HCT116 (cell line): Measurements from ENCODE around the gene MAPKAP1. TPM values are rescaled to one million over a fixed set of nuclear protein-coding genes. Genes with fewer than 3 reads are reported as not detected.

Source experiments
- ATAC-seq: fragments of 200-7000 bp; cut with Tn5 transposase; 2 replicates; pipeline ENCODE4 v1.9.1; 2020; ENCODE audit warnings: mild to moderate bottlenecking, moderate library complexity
- BruUV-seq: library from RNA; stranded (reverse); fragments of 400-500 nt; replicated peaks from 2 replicates; lab custom pipeline; 2021; lab: Mats Ljungman, UMichigan
- CTCF ChIA-PET: fragments of 300-600 bp; sonication (Branson Sonifier 250); formaldehyde crosslinking; loops from one replicate; lab custom pipeline; 2021; ENCODE audit warnings: antibody characterized with exemption; lab: Charles Lee
- POLR2A ChIA-PET: fragments of 300-600, 350-600 bp; sonication (Branson Sonifier 250); formaldehyde crosslinking; loops from one replicate; lab custom pipeline; 2021; ENCODE audit warnings: antibody characterized with exemption; lab: Charles Lee
- RAD21 ChIA-PET, 2 experiments: fragments of 300-600 bp; sonication (Branson Sonifier 250); formaldehyde crosslinking; loops; one replicate each; lab custom pipeline; 2023; ENCODE audit warnings: low total read pairs in 2 of 2; ENCODE audit not compliant: uncharacterized antibody in 2 of 2, unreplicated experiment in 2 of 2, low non-redundant PET in 1 of 2; lab: Charles Lee
- DNase-seq: peaks from one replicate; pipeline ENCODE4 v3.0.0-alpha.2; 2010; ENCODE audit warnings: low read depth, low spot score
- H2AFZ ChIP-seq: fragments of 200-600 bp; shearing (Covaris generic), sonication (generic); 2 replicates; pipeline ENCODE4 v1.6.1; 2017; ENCODE audit warnings: low read depth, mixed run types, mixed read lengths, antibody characterized with exemption, low read length; ENCODE audit not compliant: poor library complexity, severe bottlenecking
- H3K27ac ChIP-seq: 2 replicates; pipeline ENCODE4 v1.5.1; 2012; ENCODE audit warnings: low read depth, low read length
- H3K27me3 ChIP-seq: fragments of 200-600 bp; sonication (generic); 2 replicates; pipeline ENCODE4 v1.6.1; 2016; ENCODE audit warnings: mixed run types, low read length, mixed read lengths; ENCODE audit not compliant: insufficient read depth
- H3K36me3 ChIP-seq, 2 experiments: fragments of 200-500 bp in 1 of 2; fragments of 200-600 bp in 1 of 2; sonication (Bioruptor generic) in 1 of 2; sonication (generic) in 1 of 2; 2 replicates each; pipeline versions ENCODE4 v1.5.1 to v1.6.1; 2014 to 2016; ENCODE audit warnings: low read length in 2 of 2, inconsistent platforms in 1 of 2, mixed read lengths in 1 of 2, mixed run types in 1 of 2; ENCODE audit not compliant: insufficient read depth in 2 of 2, control insufficient read depth in 1 of 2
- H3K4me1 ChIP-seq, 2 experiments: fragments of 200-600 bp in 1 of 2; sonication (generic) in 1 of 2; 2 replicates each; pipeline versions ENCODE4 v1.5.1 to v1.6.1; 2012 to 2017; ENCODE audit warnings: low read length in 2 of 2, inconsistent platforms in 1 of 2, mild to moderate bottlenecking in 1 of 2, mixed read lengths in 1 of 2, mixed run types in 1 of 2, moderate library complexity in 1 of 2; ENCODE audit not compliant: insufficient read depth in 2 of 2, control insufficient read depth in 1 of 2
- H3K4me2 ChIP-seq: fragments of 200-600 bp; sonication (generic); 2 replicates; pipeline ENCODE4 v1.6.1; 2017; ENCODE audit warnings: mixed run types, low read length, mixed read lengths
- H3K4me3 ChIP-seq, 2 experiments: fragments of 200-600 bp in 1 of 2; sonication (generic) in 1 of 2; replicated peaks in 1 of 2; 2 replicates each; pipeline ENCODE4 v1.5.1; 2011 to 2016; ENCODE audit warnings: low read length in 2 of 2, control low read depth in 1 of 2, low read depth in 1 of 2, mild to moderate bottlenecking in 1 of 2, mixed read lengths in 1 of 2, mixed run types in 1 of 2
- H3K79me2 ChIP-seq: fragments of 200-600 bp; sonication (generic); 2 replicates; pipeline ENCODE4 v1.6.1; 2017; ENCODE audit warnings: mild to moderate bottlenecking, mixed run types, low read length, moderate library complexity, mixed read lengths; ENCODE audit not compliant: insufficient read depth
- H3K9ac ChIP-seq: fragments of 200-600 bp; sonication (generic); 2 replicates; pipeline ENCODE4 v1.6.1; 2016; ENCODE audit warnings: low read length, mixed read lengths
- H3K9me2 ChIP-seq: fragments of 200-600 bp; sonication (generic), shearing (Covaris generic); 2 replicates; pipeline ENCODE4 v1.6.1; 2017; ENCODE audit warnings: mixed run types, mild to moderate bottlenecking, moderate library complexity; ENCODE audit not compliant: insufficient read depth
- H3K9me3 ChIP-seq, 2 experiments: fragments of 200-500 bp in 1 of 2; fragments of 200-600 bp in 1 of 2; sonication (Bioruptor generic) in 1 of 2; sonication (generic) in 1 of 2; 2 replicates each; pipeline ENCODE4 v1.6.1; 2014 to 2017; ENCODE audit warnings: low read length in 2 of 2, mixed read lengths in 2 of 2, inconsistent platforms in 1 of 2, low read depth in 1 of 2, mild to moderate bottlenecking in 1 of 2, mixed run types in 1 of 2, moderate library complexity in 1 of 2; ENCODE audit not compliant: control insufficient read depth in 1 of 2, insufficient read depth in 1 of 2
- H4K20me1 ChIP-seq: fragments of 200-600 bp; sonication (generic), shearing (Covaris generic); 2 replicates; pipeline ENCODE4 v1.6.1; 2017; ENCODE audit warnings: mixed run types, mild to moderate bottlenecking, moderate library complexity; ENCODE audit not compliant: insufficient read depth
- ATF3 ChIP-seq: IDR thresholded peaks from 2 replicates; pipeline ENCODE4 v1.6.1; 2012
- CEBPB ChIP-seq: IDR thresholded peaks from 2 replicates; pipeline ENCODE4 v1.6.1; 2012; ENCODE audit warnings: low read depth
- CTCF ChIP-seq, 3 experiments: fragments of 200-600 bp in 1 of 3; sonication (generic) in 1 of 3; IDR thresholded peaks in 2 of 3; conservative IDR thresholded peaks in 1 of 3; 2 replicates each; pipeline ENCODE4 v1.5.1; 2012 to 2017; ENCODE audit warnings: low read depth in 2 of 3, low read length in 2 of 3, antibody characterized with exemption in 1 of 3, borderline replicate concordance in 1 of 3, control low read depth in 1 of 3, mild to moderate bottlenecking in 1 of 3, mixed read lengths in 1 of 3, mixed run types in 1 of 3, moderate library complexity in 1 of 3; ENCODE audit not compliant: insufficient read depth in 1 of 3
- EGR1 ChIP-seq: IDR thresholded peaks from 2 replicates; pipeline ENCODE4 v1.6.1; 2012; ENCODE audit warnings: low read depth
- EZH2 ChIP-seq: fragments of 200-600 bp; sonication (generic); IDR thresholded peaks from 2 replicates; pipeline ENCODE4 v1.6.1; 2017; ENCODE audit warnings: antibody characterized with exemption, mixed run types
- EZH2phosphoT487 ChIP-seq: fragments of 200-600 bp; IDR thresholded peaks from 2 replicates; pipeline ENCODE4 v1.6.1; 2018; ENCODE audit warnings: antibody characterized with exemption, borderline replicate concordance
- FOSL1 ChIP-seq: IDR thresholded peaks from 2 replicates; pipeline ENCODE4 v1.6.1; 2012; ENCODE audit warnings: low read depth
- JUND ChIP-seq: IDR thresholded peaks from 2 replicates; pipeline ENCODE4 v1.6.1; 2012
- MAX ChIP-seq: IDR thresholded peaks from 2 replicates; pipeline ENCODE4 v1.6.1; 2012
- POLR2A ChIP-seq: IDR thresholded peaks from 2 replicates; pipeline ENCODE4 v1.7.0; 2011; ENCODE audit warnings: borderline replicate concordance; ENCODE audit not compliant: insufficient read depth, insufficient read length; ENCODE audit errors: extremely low read depth
- POLR2AphosphoS5 ChIP-seq: IDR thresholded peaks from 2 replicates; pipeline ENCODE4 v1.6.1; 2011; ENCODE audit warnings: mild to moderate bottlenecking, low read depth, low read length, moderate library complexity
- RAD21 ChIP-seq: IDR thresholded peaks from 2 replicates; pipeline ENCODE4 v1.6.1; 2012; ENCODE audit warnings: low read depth, mild to moderate bottlenecking
- REST ChIP-seq: IDR thresholded peaks from 2 replicates; pipeline ENCODE4 v1.6.1; 2012; ENCODE audit warnings: low read depth
- SIN3A ChIP-seq: IDR thresholded peaks from 2 replicates; pipeline ENCODE4 v1.6.1; 2012; ENCODE audit warnings: low read depth
- SRF ChIP-seq: IDR thresholded peaks from 2 replicates; pipeline ENCODE4 v1.6.1; 2012; ENCODE audit warnings: low read depth
- ZBTB33 ChIP-seq: IDR thresholded peaks from 2 replicates; pipeline ENCODE4 v1.6.1; 2011; ENCODE audit warnings: mild to moderate bottlenecking, low read length, moderate library complexity; ENCODE audit not compliant: insufficient replicate concordance; ENCODE audit errors: extremely low read depth
- ZFX ChIP-seq: fragments of 450-650 bp; IDR thresholded peaks from 2 replicates; pipeline ENCODE4 v1.6.1; 2017
- ZNF274 ChIP-seq: fragments of 200-500 bp; sonication (Bioruptor generic); IDR thresholded peaks from 2 replicates; pipeline ENCODE4 v1.6.1; 2014; ENCODE audit warnings: mild to moderate bottlenecking, low read depth, low read length, inconsistent platforms
- intact Hi-C: fragments of 100-400 bp; cut with micrococcal nuclease; formaldehyde crosslinking; loops from 2 replicates; pipeline ENCODE4 v1.10.0; 2022
- total RNA-seq: library from RNA; stranded (reverse); gene quantifications from one replicate; pipeline ENCODE4 v1.2.1, GENCODE V29; 2021; ENCODE audit not compliant: unreplicated experiment

Gene MAPKAP1
- total RNA-seq, 1 experiment from 2014 or later, result 72.5 TPM

GRCh38 chr9:125603478-125604021 lies 103.5 kb downstream of the MAPKAP1 start:
- Histone ChIP-seq H4K20me1 (no peaks in the 10 kb centered on the region; the same call in 1 of the 2 replicates), H2AFZ (no peak overlapping the region), H3K9me3 (no peaks in the 10 kb centered on the region), H3K9me2 (no peaks in the 10 kb centered on the region), H3K79me2 (peaks cover 38% of the 10 kb centered on the region), H3K4me1 (no peaks in the 10 kb centered on the region), H3K27ac (no peak overlapping the region), H3K9ac (no peak overlapping the region), H3K4me2 (no peak overlapping the region), H3K4me3 (no peak overlapping the region), H3K27me3 (no peaks in the 10 kb centered on the region), H3K36me3 (no peaks in the 10 kb centered on the region)
- BruUV-seq, result no TSS peak
- DNase-seq (no peak), ATAC-seq (no peak)
- ChIA-PET CTCF (no interaction called here), POLR2A (no interaction called here), RAD21 (no interaction called here)
- intact Hi-C loops, result no loop called here
- no peak for TF ChIP-seq RAD21
- TF ChIP-seq REST, result no peak
- TF ChIP-seq POLR2AphosphoS5, result no peak
- TF ChIP-seq CEBPB, result no peak
- no peak for TF ChIP-seq JUND
- no peak for TF ChIP-seq ZFX
- no peak for TF ChIP-seq ZNF274
- TF ChIP-seq SIN3A, result no peak
- no peak for TF ChIP-seq ATF3
- TF ChIP-seq EZH2, result no peak
- TF ChIP-seq CTCF (IDR thresholded peaks at IDR 0.05 in 2 of 3, conservative IDR thresholded peaks at IDR 0.05 in 1 of 3; ENCODE audit: borderline replicate concordance in 1 of 3, insufficient read depth in 1 of 3, low read depth in 2 of 3, low read length in 2 of 3), result no peak
- TF ChIP-seq EZH2phosphoT487, result no peak
- no peak for TF ChIP-seq MAX
- no peak for TF ChIP-seq SRF
- no peak for TF ChIP-seq FOSL1
- no peak for TF ChIP-seq POLR2A
- TF ChIP-seq EGR1, result no peak
- no peak for TF ChIP-seq ZBTB33
